KG1 (cell line): ENCODE results near the gene MED1.
"Not testable (repeated sequence)": the region's sequence is repeated elsewhere in the genome, so short reads cannot be mapped to it uniquely, and the experiment has no call there.

ENCODE experiments used
- DNase-seq: peaks from one replicate; lab custom pipeline; 2025; lab: John Stamatoyannopoulos, UW

The MED1 gene

DNA sequence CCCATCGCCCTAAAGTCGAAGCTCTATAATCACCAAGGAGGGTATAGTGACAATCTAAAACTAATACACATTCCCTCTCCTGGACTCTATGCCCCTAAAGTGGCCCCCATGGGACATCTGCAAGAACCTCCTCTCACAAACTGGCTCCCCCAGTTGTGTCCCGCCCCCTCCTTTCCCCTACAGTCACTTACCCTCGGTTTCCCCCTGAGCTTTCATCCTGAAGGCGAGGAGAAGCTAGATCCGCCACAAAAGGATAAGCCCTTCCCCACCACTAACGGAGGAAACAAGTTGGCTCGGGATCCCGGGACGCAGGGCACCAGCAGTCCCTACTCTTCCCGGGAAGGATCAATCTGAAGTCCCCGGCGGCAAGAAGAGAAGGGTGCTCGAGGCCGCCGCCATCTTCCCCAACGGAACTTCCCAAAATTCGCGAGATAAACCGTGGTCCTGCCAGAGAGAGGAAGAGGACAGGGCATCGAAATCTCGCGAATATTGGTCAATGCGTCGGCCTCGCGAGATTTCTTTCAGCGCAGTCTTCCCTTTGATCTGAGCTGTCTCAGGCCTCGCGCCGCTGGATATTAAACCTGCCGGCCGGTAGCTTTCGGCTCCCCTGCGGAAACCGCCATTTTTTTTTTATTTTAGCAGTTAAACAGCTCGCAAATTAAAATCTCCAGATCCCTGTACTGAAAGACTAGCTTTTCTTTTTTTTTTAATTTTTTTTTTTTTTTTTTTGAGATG is at the start of gene MED1:
Gene MED1 (minus strand): TSS at position 417 of the 735 bp plus-strand sequence. CDS start 201 bp downstream, at position 216.
- DNase-seq, result peak; percentile 93

DNA sequence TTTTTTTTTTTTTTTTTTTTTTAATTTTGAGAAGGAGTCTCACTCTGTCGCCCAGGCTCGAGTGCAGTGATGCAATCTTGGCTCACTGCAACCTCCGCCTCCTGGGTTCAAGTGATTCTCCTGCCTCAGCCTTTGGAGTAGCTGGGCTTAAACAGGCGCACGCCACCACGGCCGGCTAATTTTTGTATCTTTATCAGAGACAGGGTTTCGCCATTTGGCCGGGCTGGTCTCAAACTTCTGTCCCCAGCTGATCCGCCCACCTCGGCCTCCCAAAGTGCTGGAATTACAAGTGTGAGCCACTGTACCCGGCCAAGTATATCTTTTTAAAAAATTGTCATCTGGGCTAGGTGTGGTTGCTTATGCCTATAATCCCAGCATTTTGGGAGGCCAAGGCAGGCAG is 45.9 kb upstream of the MED1 start:
- not testable (repeated sequence) for DNase-seq

DNA sequence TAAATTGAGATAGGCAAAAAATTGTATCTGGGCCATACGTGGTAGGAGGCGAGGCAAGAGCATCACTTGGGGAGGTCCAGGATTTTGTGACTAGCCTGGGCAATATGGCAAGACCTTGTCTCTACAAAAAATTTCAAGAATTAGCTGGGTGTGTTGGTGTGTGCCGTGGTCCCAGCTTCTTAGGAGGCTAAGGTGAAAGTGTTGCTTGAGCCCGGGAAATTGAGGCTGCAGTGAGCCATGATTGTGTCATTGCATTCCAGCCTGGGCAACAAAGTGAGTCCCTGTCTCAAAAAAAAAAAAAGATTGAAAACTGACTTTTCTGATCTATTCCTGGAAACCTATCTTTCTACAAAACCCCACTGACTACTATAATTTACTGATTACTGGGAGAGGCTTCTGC is 36.9 kb upstream of the MED1 start:
- no peak for DNase-seq

DNA sequence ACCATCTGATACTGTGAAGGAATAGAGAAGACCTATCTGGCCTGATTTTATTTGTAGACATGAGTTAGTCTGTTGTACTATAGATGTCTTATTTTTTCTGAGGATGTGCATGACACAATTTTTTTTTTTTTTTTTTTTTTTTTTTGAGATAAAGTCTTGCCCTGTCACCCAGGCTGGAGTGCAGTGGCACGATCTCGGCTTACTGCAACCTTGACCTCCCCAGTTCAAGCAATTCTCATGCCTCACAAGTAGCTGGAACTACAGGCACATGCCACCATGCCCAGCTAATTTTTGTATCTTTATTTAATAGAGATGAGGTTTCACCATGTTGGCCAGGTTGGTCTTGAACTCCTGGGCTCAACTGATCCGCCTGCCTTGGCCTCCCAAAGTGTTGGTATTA is 36.4 kb upstream of the MED1 start:
- not testable (repeated sequence) for DNase-seq

GRCh38 chr17:39486242-39486641 is 35.2 kb upstream of the MED1 start:
- DNase-seq, result no peak

- no peak for DNase-seq
Observed at GRCh38 chr17:39485555-39485954, 34.5 kb upstream of the MED1 start.

DNA sequence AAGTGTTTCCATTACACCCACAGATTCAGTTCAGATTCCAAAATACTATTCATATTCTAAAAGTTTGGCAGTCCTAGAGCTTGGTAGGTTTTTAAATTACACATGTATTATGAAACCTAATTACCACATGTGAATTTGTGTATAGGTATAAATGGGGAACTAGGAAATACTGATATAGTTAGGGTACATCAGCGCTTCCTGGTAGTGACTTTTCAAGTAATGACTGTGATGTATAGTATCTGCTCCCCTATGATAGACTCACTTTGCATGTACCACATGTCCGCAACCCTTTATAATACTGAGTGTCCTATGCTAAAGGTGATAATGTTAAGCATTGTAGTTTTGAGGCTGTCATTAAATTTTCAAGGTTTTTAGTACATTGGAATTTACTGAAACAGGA is 33.1 kb upstream of the MED1 start:
- no peak for DNase-seq

GRCh38 chr17:39483506-39483905 is 32.4 kb upstream of the MED1 start:
- no peak for DNase-seq

- not testable (repeated sequence) for DNase-seq
Observed at GRCh38 chr17:39479631-39480030, 28.6 kb upstream of the MED1 start.

DNA sequence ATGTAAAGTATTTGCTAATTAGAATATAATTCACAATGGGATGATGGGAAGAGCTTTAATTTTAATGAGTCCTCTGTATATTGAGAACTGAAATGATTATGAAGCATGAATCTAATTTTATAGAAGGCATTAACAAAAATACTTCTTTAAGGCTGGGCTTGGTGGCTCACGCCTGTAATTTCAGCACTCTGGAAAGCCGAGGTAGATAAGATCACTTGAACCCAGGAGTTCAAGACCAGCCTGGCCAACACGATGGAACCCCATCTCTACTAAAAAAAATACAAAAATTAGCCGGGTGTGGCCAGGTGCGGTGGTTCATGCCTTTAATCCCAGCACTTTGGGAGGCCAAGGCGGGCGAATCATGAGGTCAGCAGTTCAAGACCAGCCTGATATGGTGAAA is 22.2 kb upstream of the MED1 start:
- no peak for DNase-seq

DNA sequence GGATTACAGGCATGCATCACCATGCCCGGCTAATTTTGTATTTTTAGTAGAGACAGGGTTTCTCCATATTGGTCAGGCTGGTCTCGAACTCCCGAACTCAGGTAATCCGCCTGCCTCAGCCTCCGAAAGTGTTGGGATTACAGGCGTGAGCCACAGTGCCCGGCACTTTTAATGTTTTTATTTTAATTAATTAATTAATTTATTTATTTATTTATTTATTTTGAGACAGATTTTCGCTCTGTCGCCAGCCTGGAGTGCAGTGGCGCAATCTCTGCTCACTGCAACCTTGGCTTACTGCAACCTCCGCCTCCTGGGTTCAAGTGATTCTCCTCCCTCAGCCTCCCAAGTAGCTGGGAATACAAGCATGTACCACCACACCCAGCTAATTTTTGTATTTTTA is 17.5 kb upstream of the MED1 start:
- DNase-seq, result not testable (repeated sequence)

DNA sequence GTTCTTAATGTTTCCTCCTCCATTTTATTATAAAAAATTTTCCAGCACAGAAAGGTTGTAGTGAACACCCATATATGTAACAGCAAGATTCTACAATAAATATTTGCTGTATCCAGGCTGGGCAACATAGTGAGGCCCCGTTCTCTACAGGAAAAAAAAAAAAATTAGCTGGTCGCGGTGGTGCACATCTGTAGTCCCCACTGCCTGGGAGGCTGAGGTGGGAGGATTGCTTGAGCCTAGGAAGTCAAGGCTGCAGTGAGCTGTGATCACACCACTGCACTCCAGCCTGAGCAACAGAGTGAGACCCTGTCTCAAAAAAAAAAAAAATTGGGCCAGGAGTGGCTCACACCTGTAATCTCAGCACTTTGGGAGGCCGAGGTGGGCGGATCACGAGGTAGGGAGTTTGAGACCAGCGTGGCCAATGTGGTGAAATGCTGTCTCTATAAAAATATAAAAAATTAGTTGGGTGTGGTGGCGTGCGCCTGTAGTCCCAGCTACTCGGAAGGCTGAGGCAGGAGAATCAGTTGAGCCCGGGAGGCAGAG is 13.6 kb upstream of the MED1 start:
- DNase-seq, result not testable (repeated sequence)

- peak; percentile 16 for DNase-seq
Observed at GRCh38 chr17:39462631-39463375, 11.7 kb upstream of the MED1 start.

- no peak for DNase-seq
Observed at GRCh38 chr17:39461926-39462569, 11.0 kb upstream of the MED1 start.

DNA sequence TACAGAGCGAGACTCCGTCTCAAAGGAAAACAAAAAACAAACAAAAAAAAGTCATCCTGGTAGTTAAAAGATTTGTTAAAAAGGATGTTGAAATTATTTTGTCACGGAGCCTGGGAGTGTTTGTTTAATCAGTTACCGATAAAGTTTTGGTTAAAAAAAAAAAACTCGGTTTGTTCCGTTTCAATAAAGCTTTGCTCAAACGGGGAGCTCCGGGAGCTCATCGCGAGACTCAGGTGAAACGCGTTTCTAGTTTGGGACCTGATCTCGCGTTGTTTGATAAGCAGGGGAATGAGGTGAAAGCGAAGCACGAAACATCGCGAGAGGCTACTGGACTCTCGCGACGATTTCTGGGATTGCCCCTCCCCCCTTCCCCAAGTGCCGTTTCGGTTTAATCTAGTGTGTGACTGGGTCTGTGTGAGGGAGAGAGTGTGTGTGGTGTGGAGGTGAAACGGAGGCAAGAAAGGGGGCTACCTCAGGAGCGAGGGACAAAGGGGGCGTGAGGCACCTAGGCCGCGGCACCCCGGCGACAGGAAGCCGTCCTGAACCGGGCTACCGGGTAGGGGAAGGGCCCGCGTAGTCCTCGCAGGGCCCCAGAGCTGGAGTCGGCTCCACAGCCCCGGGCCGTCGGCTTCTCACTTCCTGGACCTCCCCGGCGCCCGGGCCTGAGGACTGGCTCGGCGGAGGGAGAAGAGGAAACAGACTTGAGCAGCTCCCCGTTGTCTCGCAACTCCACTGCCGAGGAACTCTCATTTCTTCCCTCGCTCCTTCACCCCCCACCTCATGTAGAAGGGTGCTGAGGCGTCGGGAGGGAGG is 10.3 kb upstream of the MED1 start, which contains the start of gene CDK12:
Gene CDK12 (plus strand): TSS at position 374 of the 813 bp plus-strand sequence. CDS start 586 bp downstream, outside the sequence.
- DNase-seq, result peak; percentile 98

- DNase-seq, result no peak
Observed at GRCh38 chr17:39455919-39456318, 4.9 kb upstream of the MED1 start.

DNA sequence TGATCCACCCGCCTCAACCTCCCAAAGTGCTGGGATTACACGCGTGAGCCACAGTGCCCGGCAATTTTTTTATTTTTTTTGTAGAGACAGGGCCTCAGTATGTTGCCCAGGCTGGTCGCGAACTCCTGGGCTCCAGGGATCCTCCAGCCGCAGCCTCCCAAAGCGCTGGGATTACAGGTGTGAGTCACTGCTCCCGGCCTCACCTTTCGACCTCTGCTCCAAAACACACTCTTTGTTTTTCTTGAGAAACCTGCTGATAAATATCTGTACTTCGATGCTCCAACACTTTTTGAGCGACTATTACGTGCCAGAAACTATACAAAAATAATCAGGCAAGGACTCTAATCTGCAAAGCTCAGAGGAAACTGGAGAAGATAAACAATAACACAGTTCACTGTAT is 1.0 kb downstream of the MED1 start:
- no peak for DNase-seq

DNA sequence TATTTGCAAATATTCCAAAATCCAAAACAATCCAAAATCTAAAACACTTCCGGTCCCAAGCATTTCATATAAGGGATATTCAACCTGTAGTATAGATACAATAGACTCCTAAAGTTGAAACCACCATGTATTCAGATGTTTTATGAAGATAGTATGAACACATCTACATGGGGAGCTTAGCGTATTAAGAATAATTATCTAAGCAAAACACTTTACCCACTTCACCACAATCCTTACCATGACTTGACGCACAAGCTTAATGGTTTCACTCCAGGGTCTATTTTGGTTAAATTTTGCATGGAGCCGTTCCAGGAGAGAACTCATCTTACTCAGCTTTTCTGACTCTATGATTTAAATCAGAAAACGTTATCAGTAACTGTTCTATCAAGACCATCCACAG is 3.5 kb downstream of the MED1 start:
- no peak for DNase-seq

DNA sequence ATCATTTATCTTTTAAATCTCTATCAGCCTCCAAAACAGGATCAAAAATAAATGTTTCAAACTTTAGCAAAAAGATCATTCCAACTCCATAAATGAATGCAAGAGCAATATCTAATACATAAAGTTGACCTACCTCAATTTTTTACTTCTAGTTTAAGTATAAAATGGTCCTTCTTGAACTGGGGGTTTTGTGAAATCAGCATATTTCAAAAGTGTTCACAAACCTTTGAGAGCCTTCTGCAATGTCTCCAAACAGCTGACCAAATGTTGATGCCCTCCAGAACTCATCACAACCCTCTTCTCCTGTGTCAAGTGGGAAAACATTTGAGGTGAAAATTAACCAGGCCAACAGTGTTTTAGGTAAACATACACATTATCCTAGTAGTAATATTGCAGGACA is 7.7 kb downstream of the MED1 start:
- DNase-seq, result no peak

GRCh38 chr17:39439868-39440267 is 11.2 kb downstream of the MED1 start:
- DNase-seq, result not testable (repeated sequence)

DNA sequence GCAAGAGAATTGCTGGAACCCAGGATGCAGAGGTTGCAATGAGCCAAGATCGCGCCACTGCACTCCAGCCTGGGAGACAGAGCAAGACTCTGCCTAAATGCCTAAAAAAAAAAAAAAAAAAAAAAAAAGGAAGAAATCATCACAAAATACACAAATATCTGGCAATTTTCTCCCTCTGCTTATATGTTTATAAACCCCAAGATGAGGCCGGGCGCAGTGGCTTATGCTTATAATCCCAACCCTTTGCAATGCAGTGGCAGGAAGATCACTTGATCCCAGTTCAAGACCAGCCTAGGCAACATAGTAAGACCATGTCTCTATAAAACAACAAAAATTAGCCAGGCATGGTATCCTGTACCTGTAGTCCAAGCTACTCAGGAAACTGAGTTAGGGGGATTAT is 21.5 kb downstream of the MED1 start:
- DNase-seq, result no peak

- no peak for DNase-seq
Observed at GRCh38 chr17:39416141-39416540, 34.9 kb downstream of the MED1 start.
